Measurements from ENCODE around the gene TMEM272. TPM values are rescaled to one million over a fixed set of nuclear protein-coding genes. Genes with fewer than 3 reads are reported as not detected.

The TMEM272 gene
- total and polyA plus RNA-seq, 2 of the 13 experiments (the other 11 are each of a cell fraction or from before 2014, with no cell fraction given) = 0.37 to 0.62 TPM

DNA sequence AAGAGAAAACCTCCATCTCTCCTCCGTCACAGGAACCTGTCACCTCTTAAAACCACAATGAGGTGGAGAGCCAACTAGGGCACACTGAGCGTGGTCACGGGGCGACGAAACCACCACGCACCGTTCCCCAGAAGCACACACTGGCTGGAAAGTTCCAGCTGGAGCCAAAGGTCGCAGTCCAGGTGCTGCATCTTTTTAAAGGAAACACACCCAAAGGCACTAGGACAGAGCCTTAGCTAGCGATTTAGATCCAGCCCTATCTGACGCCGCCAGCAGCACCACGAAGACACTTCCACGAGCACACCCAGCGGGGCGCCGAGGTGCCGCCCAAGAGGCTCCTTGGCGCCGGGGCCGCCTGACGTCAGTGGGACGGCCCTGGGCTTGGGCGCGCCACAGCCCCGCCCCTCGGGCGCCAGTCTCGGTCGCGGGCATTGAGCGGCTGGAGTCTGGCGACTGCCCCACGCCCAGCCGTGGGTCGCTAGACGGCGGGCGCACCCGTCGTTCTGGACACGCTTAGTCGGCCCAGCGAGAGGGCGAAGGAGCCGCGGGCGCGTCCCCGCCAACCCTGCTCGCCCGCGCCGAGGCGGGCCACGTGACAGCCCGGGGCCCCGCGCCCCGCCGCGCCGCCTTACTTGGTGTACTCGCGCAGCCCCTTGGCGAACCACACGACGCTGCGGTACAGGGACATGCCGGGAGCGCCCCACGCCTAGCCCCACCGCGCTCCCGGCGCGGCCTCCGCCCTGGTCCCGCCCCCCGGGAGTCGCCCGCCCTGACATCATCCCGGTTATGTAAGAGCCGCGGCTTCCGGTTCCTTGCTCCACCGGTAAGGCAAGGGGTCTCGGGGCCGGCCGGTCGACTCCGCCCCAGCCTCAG, 41.3 kb downstream of the TMEM272 start, which contains the start of gene DHRS12 (continued):
- TF ChIP-seq ZNF646 (CRISPR knock-in tag; IDR thresholded peaks at IDR 0.05) (no peak), ZNF512B (CRISPR knock-in tag; IDR thresholded peaks at IDR 0.05; ENCODE audit: borderline replicate concordance) (0 out of 2 replicates have a peak, but pooled peaks have one; percentile 43), ZNF343 (CRISPR knock-in tag; IDR thresholded peaks at IDR 0.05) (peak; percentile 54; the same call in 1 of the 2 replicates), JARID2 (CRISPR knock-in tag; IDR thresholded peaks at IDR 0.05; ENCODE audit: insufficient replicate concordance) (no peak), KLF9 (CRISPR knock-in tag; IDR thresholded peaks at IDR 0.05; ENCODE audit: low read depth) (0 out of 2 replicates have a peak, but pooled peaks have one; percentile 30), MEIS1 (CRISPR knock-in tag; IDR thresholded peaks at IDR 0.05; ENCODE audit: borderline replicate concordance) (no peak), ZBTB4 (CRISPR knock-in tag; IDR thresholded peaks at IDR 0.05; ENCODE audit: borderline replicate concordance) (no peak), SPEN (CRISPR knock-in tag; IDR thresholded peaks at IDR 0.05; ENCODE audit: low read depth) (peak; percentile 18)

Data from HepG2 (cell line).